Activated CD8-positive, alpha-beta memory T cell treated with anti-CD3 and anti-CD28 coated beads, Interleukin-2, amount 10 ng/mL, durations not matched to agents 7 days and 5 days (primary cell): ENCODE results near the gene CACNG3. TPM values are rescaled to one million over a fixed set of nuclear protein-coding genes. Genes with fewer than 3 reads are reported as not detected.
"Not testable (repeated sequence)": the region's sequence is repeated elsewhere in the genome, so short reads cannot be mapped to it uniquely, and the experiment has no call there.

ENCODE experiments used
- ATAC-seq: fragments of 150-1000 bp; cut with Tn5 transposase; one replicate; pipeline ENCODE4 v1.10.0; 2021; ENCODE audit warnings: moderate library complexity
- CTCF ChIA-PET: fragments of 350-600 bp; sonication (Branson Sonifier 250); formaldehyde crosslinking; loops from one replicate; lab custom pipeline; 2021; ENCODE audit warnings: antibody characterized with exemption; lab: Charles Lee
- DNase-seq: peaks from one replicate; pipeline ENCODE4 v3.0.0-alpha.2; 2020
- H3K27ac Mint-ChIP-seq: one replicate; pipeline ENCODE4 v1.8.0; 2021; ENCODE audit warnings: mild to moderate bottlenecking, mixed read lengths
- H3K27me3 Mint-ChIP-seq: one replicate; pipeline ENCODE4 v1.8.0; 2021; ENCODE audit warnings: mixed read lengths
- H3K36me3 Mint-ChIP-seq: one replicate; pipeline ENCODE4 v1.8.0; 2021; ENCODE audit warnings: mild to moderate bottlenecking, mixed read lengths
- H3K4me1 Mint-ChIP-seq: one replicate; pipeline ENCODE4 v1.8.0; 2021; ENCODE audit warnings: mixed read lengths
- H3K4me3 Mint-ChIP-seq: one replicate; pipeline ENCODE4 v1.8.0; 2021; ENCODE audit warnings: mild to moderate bottlenecking, moderate library complexity, mixed read lengths
- H3K9me3 Mint-ChIP-seq: one replicate; pipeline ENCODE4 v1.8.0; 2022; ENCODE audit warnings: low read depth, mixed read lengths
- total RNA-seq, 2 experiments: library from RNA; stranded (reverse); gene quantifications; one replicate each; pipeline ENCODE4 v1.2.3, GENCODE V29; 2021

The CACNG3 gene
- total RNA-seq, result not detected

DNA sequence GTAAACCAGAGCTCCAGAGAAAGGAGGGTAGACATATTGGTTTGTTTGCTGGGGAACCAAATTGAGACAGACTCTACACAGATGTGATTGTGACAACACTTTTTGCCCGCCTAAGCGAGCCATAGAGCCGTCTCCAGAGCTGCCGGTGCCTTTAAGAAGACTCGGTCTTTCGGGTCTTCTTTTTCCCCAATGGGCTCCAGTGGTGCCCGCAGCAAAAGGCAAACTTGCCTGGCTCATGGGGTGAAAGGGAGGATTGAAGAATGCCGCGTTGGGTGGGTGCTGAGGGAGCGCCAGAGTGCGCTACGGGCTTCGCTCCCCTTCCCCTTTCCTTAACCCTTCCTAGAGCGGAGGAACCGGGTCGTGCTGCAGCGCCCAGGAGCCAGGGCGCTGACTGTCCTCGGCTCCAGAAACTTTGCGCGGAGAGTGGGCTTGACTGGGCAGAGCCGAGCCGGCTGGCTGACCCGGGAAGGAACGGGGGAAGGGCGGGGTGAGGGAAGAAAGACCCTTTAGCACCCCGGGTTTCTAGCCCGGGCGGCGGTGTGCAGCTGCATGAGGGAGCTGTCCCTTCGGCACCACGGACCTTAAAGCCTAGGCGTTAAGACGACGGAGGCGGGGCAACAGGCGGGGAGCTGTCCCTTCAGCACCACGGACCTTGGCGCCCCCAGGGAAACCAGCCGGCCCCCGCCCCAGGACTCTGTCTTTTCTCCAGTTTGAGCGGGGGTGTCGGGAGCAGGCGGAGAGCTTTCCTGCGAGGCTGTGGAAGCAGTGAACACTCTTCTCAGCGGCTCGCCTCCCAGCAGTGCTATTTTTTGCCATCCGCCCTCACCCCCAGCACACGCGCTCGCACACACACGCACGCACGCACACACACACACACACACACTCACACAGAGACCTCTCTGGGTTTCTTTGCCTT, at the start of gene CACNG3:
Gene CACNG3, plus strand, starts transcription at position 880 of the 916 bp plus-strand sequence. CDS start 420 bp downstream, outside the sequence.
- Mint-ChIP-seq H3K4me1 (no peaks in the 10 kb centered on the region), H3K27ac (no peak within 1 kb of the TSS), H3K27me3 (peaks cover 65% of the 10 kb centered on the region), H3K4me3 (no peak within 1 kb of the TSS), H3K9me3 (no peaks in the 10 kb centered on the region), H3K36me3 (no peaks in the 10 kb centered on the region)
- CTCF ChIA-PET, result interaction anchor here (0.6 to 1.8 kb wide), 6 partner anchors 185 to 452 kb away, joined by 3 to 6 read pairs (median 4); no protein-coding TSS in a partner anchor
- DNase-seq (peak; percentile 83), ATAC-seq (peak; percentile 88)

DNA sequence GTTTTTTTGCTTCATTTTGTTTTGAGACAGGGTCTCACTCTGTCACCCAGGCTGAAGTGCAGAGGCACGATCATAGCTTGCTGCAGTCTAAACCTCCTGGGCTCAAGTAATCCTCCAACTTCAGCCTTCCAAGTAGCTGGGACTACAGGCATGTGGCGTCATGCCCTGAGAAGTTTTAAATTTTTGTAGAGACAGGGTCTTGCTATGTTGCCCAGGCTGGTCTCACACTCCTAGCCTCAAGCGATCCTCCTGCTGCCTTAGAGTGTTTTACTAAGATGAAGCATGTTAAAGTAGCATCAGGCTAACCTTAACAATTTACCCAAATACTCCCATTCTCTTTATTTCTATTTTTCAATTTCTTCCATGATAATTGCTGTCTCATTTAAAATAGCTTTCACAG, 49.2 kb upstream of the CACNG3 start:
- no peaks in the 10 kb centered on the region for H3K27me3 Mint-ChIP-seq
- H3K9me3 Mint-ChIP-seq, result no peaks in the 10 kb centered on the region
- H3K4me3 Mint-ChIP-seq, result no peak overlapping the region
- no peak for DNase-seq
- no peak overlapping the region for H3K27ac Mint-ChIP-seq
- peaks cover 31% of the 10 kb centered on the region for H3K36me3 Mint-ChIP-seq
- H3K4me1 Mint-ChIP-seq, result no peaks in the 10 kb centered on the region
- CTCF ChIA-PET, result no interaction called here
- no peak for ATAC-seq

DNA sequence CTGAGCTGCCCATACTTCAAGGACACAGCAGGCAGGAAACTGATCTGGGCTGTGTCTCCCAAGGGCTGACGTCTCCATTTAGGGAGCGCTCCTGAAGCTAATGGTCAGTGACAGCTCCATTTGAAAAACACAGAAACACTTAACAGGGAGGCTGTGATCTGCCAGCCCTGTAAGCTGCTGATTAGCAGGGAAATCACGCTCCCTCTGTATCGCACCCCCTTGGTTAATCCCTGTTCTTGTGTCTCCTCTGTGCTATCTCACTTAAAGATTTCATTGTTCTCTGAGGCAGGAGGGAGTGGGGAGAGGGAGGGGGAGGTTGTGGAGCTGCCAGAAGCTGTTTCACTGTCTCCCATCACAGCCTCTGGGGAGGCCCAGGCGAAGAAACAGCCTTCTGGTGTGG, 47.4 kb upstream of the CACNG3 start:
- CTCF ChIA-PET, result interaction anchor here (0.9 kb wide), 1 partner anchor 11 kb away, joined by 3 read pairs; no protein-coding TSS in a partner anchor
- peaks cover 23% of the 10 kb centered on the region for H3K36me3 Mint-ChIP-seq
- no peaks in the 10 kb centered on the region for H3K9me3 Mint-ChIP-seq
- H3K4me3 Mint-ChIP-seq, result no peak overlapping the region
- no peak for DNase-seq
- no peaks in the 10 kb centered on the region for H3K4me1 Mint-ChIP-seq
- no peak for ATAC-seq
- H3K27ac Mint-ChIP-seq, result no peak overlapping the region
- no peaks in the 10 kb centered on the region for H3K27me3 Mint-ChIP-seq

DNA sequence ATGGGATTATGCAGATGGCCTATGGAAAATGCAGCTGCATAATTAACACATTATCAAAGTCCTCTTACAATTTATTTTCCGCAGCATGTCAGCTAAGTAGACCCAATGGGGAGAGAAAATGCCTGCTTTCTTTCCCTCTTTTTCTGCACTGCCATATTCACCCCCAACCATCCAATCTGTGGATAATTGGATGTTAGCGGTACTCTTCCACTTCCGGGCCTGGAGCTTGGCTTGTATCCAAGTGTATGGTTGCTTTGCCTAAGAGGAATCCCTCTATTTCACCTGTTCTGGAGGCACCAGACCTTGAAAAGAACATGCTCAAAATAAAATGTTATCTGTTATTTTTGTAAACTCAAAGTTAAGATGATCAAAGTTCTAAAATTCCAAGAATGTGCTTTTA, 41.1 kb upstream of the CACNG3 start:
- Mint-ChIP-seq H3K27me3 (no peaks in the 10 kb centered on the region), H3K36me3 (peaks cover 40% of the 10 kb centered on the region), H3K4me3 (no peak overlapping the region), H3K27ac (no peak overlapping the region), H3K4me1 (no peaks in the 10 kb centered on the region), H3K9me3 (no peaks in the 10 kb centered on the region)
- CTCF ChIA-PET, result no interaction called here
- ATAC-seq (no peak), DNase-seq (no peak)

DNA sequence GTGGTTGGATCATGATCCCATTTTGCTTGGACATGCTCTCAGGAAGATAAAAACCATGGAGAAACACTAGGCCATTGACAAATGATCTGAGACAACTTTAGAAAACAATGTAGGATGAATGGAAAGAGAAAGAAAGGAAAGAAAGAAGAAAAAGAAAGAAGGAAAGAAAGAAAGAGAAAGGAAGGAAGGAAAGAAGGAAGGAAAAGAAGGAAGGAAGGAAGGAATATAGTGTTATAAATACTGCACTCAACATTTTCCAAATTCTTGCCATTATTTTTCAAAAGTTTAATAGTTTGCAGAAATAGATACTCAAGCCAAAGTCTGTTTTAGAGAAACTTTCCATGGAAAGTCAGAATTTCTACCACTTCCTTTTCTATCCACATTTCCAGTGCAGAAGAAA, 39.2 kb upstream of the CACNG3 start:
- H3K4me1 Mint-ChIP-seq, result no peaks in the 10 kb centered on the region
- CTCF ChIA-PET, result interaction anchor here (1.6 kb wide), 1 partner anchor 36 kb away, joined by 3 read pairs; no protein-coding TSS in a partner anchor

DNA sequence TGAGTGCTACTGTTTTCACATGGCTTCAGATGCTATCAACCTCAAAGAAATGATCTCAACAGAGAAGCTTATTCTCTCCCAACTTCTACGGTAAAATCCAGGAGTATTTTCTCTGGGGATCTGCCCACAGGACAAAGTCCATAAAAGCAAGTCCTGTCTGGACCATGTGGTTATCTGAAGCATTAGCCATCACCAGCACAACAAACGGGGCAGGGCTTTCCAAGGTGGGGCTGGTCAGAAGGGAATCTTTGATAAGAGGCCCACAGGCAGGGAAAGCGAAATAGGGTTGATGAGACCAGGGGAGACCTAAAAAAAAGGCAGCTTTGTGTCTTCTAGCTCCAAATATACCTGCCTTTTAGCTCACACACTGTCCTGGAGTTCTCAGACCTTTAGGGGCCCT, 38.7 kb upstream of the CACNG3 start:
- H3K4me1 Mint-ChIP-seq, result no peaks in the 10 kb centered on the region
- H3K36me3 Mint-ChIP-seq, result peaks cover 50% of the 10 kb centered on the region
- no peaks in the 10 kb centered on the region for H3K9me3 Mint-ChIP-seq
- ATAC-seq (no peak), DNase-seq (no peak)
- H3K4me3 Mint-ChIP-seq, result no peak overlapping the region
- no peak overlapping the region for H3K27ac Mint-ChIP-seq
- H3K27me3 Mint-ChIP-seq, result no peaks in the 10 kb centered on the region
- CTCF ChIA-PET, result no interaction called here

More for the DNA sequence above, 39.2 kb upstream of the CACNG3 start:
- Mint-ChIP-seq H3K27ac (no peak overlapping the region), H3K9me3 (no peaks in the 10 kb centered on the region), H3K36me3 (peaks cover 47% of the 10 kb centered on the region), H3K27me3 (no peaks in the 10 kb centered on the region), H3K4me3 (no peak overlapping the region)
- no peak for ATAC-seq
- no peak for DNase-seq

DNA sequence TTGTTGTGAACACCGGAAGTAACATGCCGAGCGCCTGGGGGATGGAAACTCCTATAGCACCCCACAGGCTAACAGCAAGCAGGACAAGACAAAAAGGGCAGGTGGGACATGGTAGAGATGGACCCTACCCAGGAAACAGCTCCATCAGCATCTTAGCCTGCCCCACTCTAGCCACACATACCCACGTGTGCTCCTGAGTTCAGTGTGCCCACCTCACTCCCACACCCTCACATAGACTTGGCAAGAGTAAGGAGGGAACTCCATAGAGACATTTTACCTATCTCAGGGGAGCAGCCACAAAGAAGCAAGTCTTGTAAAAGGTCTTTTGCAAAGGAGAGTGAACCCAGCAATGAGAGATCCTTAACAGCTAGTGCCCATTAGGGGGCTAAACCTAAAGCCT, 37.8 kb upstream of the CACNG3 start:
- no peaks in the 10 kb centered on the region for H3K9me3 Mint-ChIP-seq
- H3K27me3 Mint-ChIP-seq, result no peaks in the 10 kb centered on the region
- no peaks in the 10 kb centered on the region for H3K4me1 Mint-ChIP-seq
- DNase-seq (no peak), ATAC-seq (no peak)
- H3K4me3 Mint-ChIP-seq, result no peak overlapping the region
- CTCF ChIA-PET, result no interaction called here
- H3K27ac Mint-ChIP-seq, result no peak overlapping the region
- peaks cover 51% of the 10 kb centered on the region for H3K36me3 Mint-ChIP-seq

DNA sequence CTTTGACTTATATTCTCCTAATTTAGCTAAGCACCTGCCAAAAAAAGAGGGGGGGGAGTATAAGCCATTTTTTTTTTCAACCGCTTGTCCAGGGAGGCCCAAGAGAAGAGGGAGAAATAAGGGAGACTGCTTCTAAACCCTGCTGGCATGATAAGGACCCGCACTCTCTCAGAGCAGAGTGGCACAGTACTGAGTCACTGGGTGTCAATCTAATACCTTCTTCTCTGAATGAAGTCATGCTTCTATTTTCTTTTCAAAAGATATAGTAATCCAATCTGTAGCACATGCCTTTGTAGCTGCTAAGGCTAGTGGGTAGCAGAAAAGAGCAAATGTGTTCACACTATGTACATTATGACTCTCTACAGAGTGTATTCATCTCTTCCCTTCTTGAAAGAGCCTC, 34.9 kb upstream of the CACNG3 start:
- H3K9me3 Mint-ChIP-seq, result no peaks in the 10 kb centered on the region
- H3K36me3 Mint-ChIP-seq, result peaks cover 39% of the 10 kb centered on the region
- DNase-seq, result no peak
- no peak overlapping the region for H3K4me3 Mint-ChIP-seq
- CTCF ChIA-PET, result no interaction called here
- H3K4me1 Mint-ChIP-seq, result no peaks in the 10 kb centered on the region
- H3K27me3 Mint-ChIP-seq, result no peaks in the 10 kb centered on the region
- no peak for ATAC-seq
- H3K27ac Mint-ChIP-seq, result no peak overlapping the region

DNA sequence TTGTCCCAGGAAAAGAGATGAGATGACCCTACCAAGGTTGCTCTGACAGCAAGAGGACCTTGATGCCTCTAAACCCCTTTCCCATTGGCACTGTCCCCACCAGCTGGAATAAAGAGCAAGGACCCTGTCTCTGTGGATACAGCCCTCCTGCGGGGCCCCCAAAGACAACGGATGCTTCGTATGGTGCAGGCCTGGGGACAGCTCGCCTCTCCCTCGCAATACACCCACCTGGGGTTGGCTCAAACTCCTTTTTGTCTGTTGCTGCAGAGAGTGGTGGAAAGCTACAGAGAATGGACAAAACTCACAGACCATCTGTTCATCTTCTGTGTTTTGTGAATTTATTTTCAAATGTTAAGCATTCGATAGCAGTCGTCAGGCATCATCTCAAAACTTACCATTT, 27.6 kb upstream of the CACNG3 start:
- Mint-ChIP-seq H3K27me3 (peaks cover 8% of the 10 kb centered on the region), H3K9me3 (no peaks in the 10 kb centered on the region), H3K27ac (no peak overlapping the region), H3K4me1 (no peaks in the 10 kb centered on the region), H3K4me3 (no peak overlapping the region), H3K36me3 (peaks cover 1% of the 10 kb centered on the region)
- no peak for DNase-seq
- CTCF ChIA-PET, result interaction anchor here (0.6 to 1.7 kb wide), 2 partner anchors 24 to 241 kb away, joined by 3 to 4 read pairs; no protein-coding TSS in a partner anchor
- ATAC-seq, result no peak

DNA sequence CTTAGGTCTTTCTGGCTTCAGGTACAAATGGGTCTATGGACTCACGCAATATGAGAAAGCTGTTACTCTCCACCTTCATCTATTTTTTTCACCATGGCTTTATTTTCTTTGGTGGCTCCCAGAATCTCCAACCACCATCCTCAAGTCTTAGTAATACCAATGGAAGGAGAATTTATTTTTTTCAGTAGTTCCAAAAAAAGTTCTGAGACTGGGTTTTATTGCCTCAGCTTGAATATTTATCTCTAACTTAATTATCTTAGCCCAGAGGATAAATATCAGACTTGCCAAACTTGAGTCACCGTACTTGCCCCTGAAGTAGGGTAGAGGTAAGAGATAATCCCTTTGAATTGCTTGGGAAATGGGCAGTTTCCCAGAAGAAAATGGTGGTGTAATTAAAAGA, 23.2 kb upstream of the CACNG3 start:
- no peaks in the 10 kb centered on the region for H3K9me3 Mint-ChIP-seq
- CTCF ChIA-PET, result no interaction called here
- no peak overlapping the region for H3K27ac Mint-ChIP-seq
- H3K36me3 Mint-ChIP-seq, result no peaks in the 10 kb centered on the region
- DNase-seq, result no peak
- peaks cover 12% of the 10 kb centered on the region for H3K27me3 Mint-ChIP-seq
- H3K4me1 Mint-ChIP-seq, result no peaks in the 10 kb centered on the region
- no peak overlapping the region for H3K4me3 Mint-ChIP-seq
- no peak for ATAC-seq

DNA sequence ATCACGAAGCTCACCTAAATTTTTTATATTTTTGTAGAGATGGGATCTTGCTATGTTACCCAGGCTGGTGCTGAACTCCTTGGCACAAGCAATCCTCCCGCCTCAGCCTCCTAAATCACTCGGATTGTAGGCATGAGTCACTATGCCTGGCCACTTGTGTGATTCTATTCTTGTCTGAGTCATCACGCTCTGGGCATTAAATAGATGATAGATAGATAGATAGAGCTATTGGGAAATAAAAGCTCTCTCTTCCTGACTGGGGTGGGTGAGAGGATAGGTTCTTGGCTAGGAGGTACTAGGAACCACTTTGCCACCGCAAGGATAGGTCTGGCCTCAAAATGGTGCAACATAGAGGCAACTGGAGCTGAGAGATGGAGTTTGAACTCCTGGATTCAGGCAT, 21.4 kb upstream of the CACNG3 start:
- no peak for DNase-seq
- H3K4me1 Mint-ChIP-seq, result no peaks in the 10 kb centered on the region
- CTCF ChIA-PET, result interaction anchor here (2.1 kb wide), 1 partner anchor 18 kb away, joined by 7 read pairs; no protein-coding TSS in a partner anchor
- peaks cover 6% of the 10 kb centered on the region for H3K9me3 Mint-ChIP-seq
- ATAC-seq, result no peak
- peaks cover 3% of the 10 kb centered on the region for H3K36me3 Mint-ChIP-seq
- H3K27me3 Mint-ChIP-seq, result peaks cover 8% of the 10 kb centered on the region
- no peak overlapping the region for H3K4me3 Mint-ChIP-seq
- H3K27ac Mint-ChIP-seq, result no peak overlapping the region

DNA sequence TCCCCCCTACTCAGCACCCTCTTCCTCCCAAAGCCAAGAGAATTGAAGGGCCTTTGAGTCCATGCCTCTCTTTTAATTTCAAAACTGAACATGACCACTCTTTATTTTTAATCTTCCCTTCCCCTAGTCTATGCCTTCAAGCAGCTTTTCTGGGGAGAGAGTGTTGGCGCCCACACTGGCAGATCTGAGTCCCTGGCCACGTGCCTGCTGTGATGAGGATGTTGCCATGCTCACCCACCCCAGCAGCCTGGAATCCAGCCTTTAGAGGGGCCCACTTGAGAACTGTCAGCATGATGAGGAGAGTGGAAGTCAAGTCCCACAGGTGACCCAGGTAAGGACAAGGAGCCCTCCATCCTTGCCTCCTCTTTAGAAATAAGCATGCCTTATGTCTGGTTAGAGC, 20.3 kb upstream of the CACNG3 start:
- ATAC-seq, result no peak
- no peak overlapping the region for H3K27ac Mint-ChIP-seq
- H3K27me3 Mint-ChIP-seq, result peaks cover 10% of the 10 kb centered on the region
- peaks cover 6% of the 10 kb centered on the region for H3K9me3 Mint-ChIP-seq
- no peak for DNase-seq
- CTCF ChIA-PET, result interaction anchor here (2.1 kb wide), 1 partner anchor 17 kb away, joined by 7 read pairs; no protein-coding TSS in a partner anchor
- H3K4me1 Mint-ChIP-seq, result no peaks in the 10 kb centered on the region
- H3K36me3 Mint-ChIP-seq, result peaks cover 3% of the 10 kb centered on the region
- H3K4me3 Mint-ChIP-seq, result no peak overlapping the region

DNA sequence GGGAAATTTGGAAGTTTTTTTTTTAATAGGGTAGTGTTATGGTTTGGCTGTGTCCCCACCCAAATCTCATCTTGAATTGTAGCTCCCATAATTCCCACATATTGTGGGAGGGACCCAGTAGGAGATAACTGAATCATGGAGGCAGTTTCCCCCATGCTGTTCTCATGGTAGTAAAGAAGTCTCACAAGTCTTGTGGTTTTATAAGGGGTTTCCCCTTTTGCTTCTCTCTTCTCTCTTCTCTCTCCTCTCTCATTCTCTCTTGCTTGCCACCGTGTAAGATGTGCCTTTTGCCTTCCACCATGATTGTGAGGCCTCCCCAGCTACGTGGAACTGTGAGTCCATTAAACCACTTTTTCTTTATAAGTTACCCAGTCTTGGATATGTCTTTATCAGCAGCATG, 17.3 kb upstream of the CACNG3 start:
- H3K36me3 Mint-ChIP-seq, H3K9me3 Mint-ChIP-seq, H3K4me3 Mint-ChIP-seq, H3K27ac Mint-ChIP-seq, ATAC-seq, DNase-seq, CTCF ChIA-PET, H3K4me1 Mint-ChIP-seq: not testable (repeated sequence)
- peaks cover 22% of the 10 kb centered on the region for H3K27me3 Mint-ChIP-seq
